Endodermal cell (in vitro differentiated cells): ENCODE data around the gene ITCH. TPM values are rescaled to one million over a fixed set of nuclear protein-coding genes. Genes with fewer than 3 reads are reported as not detected.

Experiments
- DNase-seq: peaks from one replicate; pipeline ENCODE4 v3.0.0-alpha.2; 2017
- H3K27ac ChIP-seq: 2 replicates; pipeline ENCODE4 v1.5.1; 2013; ENCODE audit warnings: mild to moderate bottlenecking, low read depth, low read length, moderate library complexity
- H3K27me3 ChIP-seq: 2 replicates; pipeline ENCODE4 v1.6.1; 2013; ENCODE audit warnings: mild to moderate bottlenecking, low read length, moderate library complexity; ENCODE audit not compliant: insufficient read depth, control insufficient read depth, poor library complexity, severe bottlenecking
- H3K36me3 ChIP-seq: 2 replicates; pipeline ENCODE4 v1.7.0; 2013; ENCODE audit warnings: mild to moderate bottlenecking, low read length, moderate library complexity; ENCODE audit not compliant: control insufficient read depth, insufficient read depth
- H3K4me1 ChIP-seq: one replicate; pipeline ENCODE4 v1.7.0; 2013; ENCODE audit warnings: low read length; ENCODE audit not compliant: control insufficient read depth, insufficient read depth
- H3K4me3 ChIP-seq: 2 replicates; pipeline ENCODE4 v1.5.1; 2013; ENCODE audit warnings: mild to moderate bottlenecking, low read length, moderate library complexity
- H3K9ac ChIP-seq: 2 replicates; pipeline ENCODE4 v1.6.1; 2013; ENCODE audit warnings: mild to moderate bottlenecking, low read length, moderate library complexity; ENCODE audit not compliant: poor library complexity, severe bottlenecking; ENCODE audit errors: extremely low read depth
- H3K9me3 ChIP-seq: 2 replicates; pipeline ENCODE4 v1.6.1; 2013; ENCODE audit warnings: mild to moderate bottlenecking, low read length, moderate library complexity; ENCODE audit not compliant: control insufficient read depth
- H3K27ac Mint-ChIP-seq: 2 replicates; pipeline ENCODE4 v1.8.0; 2020; ENCODE audit warnings: mixed read lengths
- H3K27me3 Mint-ChIP-seq: 2 replicates; pipeline ENCODE4 v1.8.0; 2021; ENCODE audit warnings: mild to moderate bottlenecking, mixed read lengths; ENCODE audit not compliant: insufficient read depth
- H3K36me3 Mint-ChIP-seq: 2 replicates; pipeline ENCODE4 v1.8.0; 2020; ENCODE audit warnings: low read depth, mixed read lengths
- H3K4me1 Mint-ChIP-seq: 2 replicates; pipeline ENCODE4 v1.8.0; 2020; ENCODE audit warnings: mixed read lengths
- H3K4me3 Mint-ChIP-seq: 2 replicates; pipeline ENCODE4 v1.8.0; 2020; ENCODE audit warnings: mild to moderate bottlenecking, moderate library complexity, mixed read lengths
- H3K9me3 Mint-ChIP-seq: 2 replicates; pipeline ENCODE4 v1.8.0; 2020; ENCODE audit warnings: mild to moderate bottlenecking, mixed read lengths
- CTCF ChIP-seq: fragments of 200-600 bp; sonication (generic); conservative IDR thresholded peaks from 2 replicates; pipeline ENCODE4 v1.5.0; 2021; ENCODE audit warnings: antibody characterized with exemption, mild to moderate bottlenecking
- WGBS, 2 experiments: methylation state at CpG; one replicate each; pipeline versions ENCODE4 v1.1.5 to v1.1.7; 2013; ENCODE audit warnings: missing lambda C conversion rate in 2 of 2, mixed read lengths in 1 of 2; ENCODE audit not compliant: insufficient coverage in 1 of 2, insufficient read length in 1 of 2; 5-methylcytosine and 5-hydroxymethylcytosine counted together
- total RNA-seq, 2 donors: library from RNA; stranded (reverse); fragmentation: NEBNext Ultra II Directional in 1 of 2; extraction: Animal tissue kit (Norgen Biotek cat#: 25700) in 1 of 2; gene quantifications; 2 replicates in 1 of 2; 3 replicates in 1 of 2; pipeline ENCODE4 v1.2.1, GENCODE V29; 2021

Gene ITCH
- total RNA-seq, 2 donors from 2014 or later, result 65.1 to 84.4 TPM

GRCh38 chr20:34491932-34492509, 128.9 kb downstream of the ITCH start:
- no peak overlapping the region for H3K27ac Mint-ChIP-seq
- no peak overlapping the region for H3K4me3 Mint-ChIP-seq
- peaks cover 6% of the 10 kb centered on the region for H3K9me3 Mint-ChIP-seq
- peaks cover 83% of the 10 kb centered on the region for H3K36me3 Mint-ChIP-seq
- Histone ChIP-seq H3K4me1 (no peaks in the 10 kb centered on the region), H3K4me3 (no peak overlapping the region), H3K27ac (no peak overlapping the region), H3K9me3 (peaks cover 9% of the 10 kb centered on the region), H3K36me3 (peaks cover 95% of the 10 kb centered on the region), H3K9ac (no peak overlapping the region), H3K27me3 (no peaks in the 10 kb centered on the region)
- DNase-seq, result no peak
- H3K27me3 Mint-ChIP-seq, result no peaks in the 10 kb centered on the region
- no peak for TF ChIP-seq CTCF
- no peaks in the 10 kb centered on the region for H3K4me1 Mint-ChIP-seq
- WGBS, 2 experiments, result 93% methylated on average over 2 of the region's 4 CpGs

GRCh38 chr20:34493646-34494045, 130.6 kb downstream of the ITCH start:
- Histone ChIP-seq H3K9me3 (peaks cover 23% of the 10 kb centered on the region), H3K36me3 (peaks cover 95% of the 10 kb centered on the region), H3K4me1 (no peaks in the 10 kb centered on the region), H3K4me3 (no peak overlapping the region), H3K27ac (no peak overlapping the region), H3K9ac (no peak overlapping the region), H3K27me3 (no peaks in the 10 kb centered on the region)
- no peak for TF ChIP-seq CTCF
- 88 to 94% methylated on average over 4 of the region's 4 CpGs for WGBS, 2 experiments
- H3K27ac Mint-ChIP-seq, result no peak overlapping the region
- H3K4me1 Mint-ChIP-seq, result no peaks in the 10 kb centered on the region
- H3K27me3 Mint-ChIP-seq, result no peaks in the 10 kb centered on the region
- H3K36me3 Mint-ChIP-seq, result peaks cover 86% of the 10 kb centered on the region
- H3K4me3 Mint-ChIP-seq, result no peak overlapping the region
- peaks cover 21% of the 10 kb centered on the region for H3K9me3 Mint-ChIP-seq
- no peak for DNase-seq

- H3K27me3 ChIP-seq, result no peaks in the 10 kb centered on the region
- Mint-ChIP-seq H3K9me3 (peaks cover 25% of the 10 kb centered on the region), H3K4me3 (no peak overlapping the region), H3K27ac (no peak overlapping the region), H3K36me3 (peaks cover 83% of the 10 kb centered on the region), H3K27me3 (no peaks in the 10 kb centered on the region), H3K4me1 (no peaks in the 10 kb centered on the region)
- 90 to 95% methylated on average over 4 to 5 of the region's 7 CpGs for whole genome bisulfite sequencing, 2 experiments
- peaks cover 30% of the 10 kb centered on the region for H3K9me3 ChIP-seq
- TF ChIP-seq CTCF, result no peak
- H3K27ac ChIP-seq, result no peak overlapping the region
- H3K36me3 ChIP-seq, result peaks cover 94% of the 10 kb centered on the region
- DNase-seq, result no peak
- no peak overlapping the region for H3K9ac ChIP-seq
- no peaks in the 10 kb centered on the region for H3K4me1 ChIP-seq
- no peak overlapping the region for H3K4me3 ChIP-seq
Observed at GRCh38 chr20:34495307-34495706, 132.2 kb downstream of the ITCH start.
